Adipocyte (in vitro differentiated cells): ENCODE data around the gene MAP3K21.
A peak's percentile ranks its signal among the peaks of the same experiment; 100 is the strongest.

Experiments used
- DNase-seq: peaks from one replicate; pipeline ENCODE4 v3.0.0-alpha.2; 2015; ENCODE audit warnings: low read depth
- H3K27me3 ChIP-seq: replicated peaks from 2 replicates; pipeline ENCODE4 v1.7.0; 2013; ENCODE audit warnings: mild to moderate bottlenecking, low read length, moderate library complexity; ENCODE audit not compliant: control insufficient read depth, insufficient read depth
- H3K36me3 ChIP-seq: 2 replicates; pipeline ENCODE4 v1.7.0; 2013; ENCODE audit warnings: low read length, mild to moderate bottlenecking, moderate library complexity; ENCODE audit not compliant: control insufficient read depth, insufficient read depth, severe bottlenecking
- H3K4me1 ChIP-seq: 2 replicates; pipeline ENCODE4 v1.7.0; 2013; ENCODE audit warnings: mild to moderate bottlenecking, low read length, moderate library complexity; ENCODE audit not compliant: control insufficient read depth, insufficient read depth
- H3K4me3 ChIP-seq: 2 replicates; pipeline ENCODE4 v1.7.0; 2013; ENCODE audit warnings: mild to moderate bottlenecking, low read length, moderate library complexity
- H3K9ac ChIP-seq: 2 replicates; pipeline ENCODE4 v1.7.0; 2013; ENCODE audit warnings: mild to moderate bottlenecking, low read length, moderate library complexity
- H3K9me3 ChIP-seq: 2 replicates; pipeline ENCODE4 v1.7.0; 2013; ENCODE audit warnings: mild to moderate bottlenecking, low read length, moderate library complexity; ENCODE audit not compliant: control insufficient read depth

MAP3K21 gene

DNA sequence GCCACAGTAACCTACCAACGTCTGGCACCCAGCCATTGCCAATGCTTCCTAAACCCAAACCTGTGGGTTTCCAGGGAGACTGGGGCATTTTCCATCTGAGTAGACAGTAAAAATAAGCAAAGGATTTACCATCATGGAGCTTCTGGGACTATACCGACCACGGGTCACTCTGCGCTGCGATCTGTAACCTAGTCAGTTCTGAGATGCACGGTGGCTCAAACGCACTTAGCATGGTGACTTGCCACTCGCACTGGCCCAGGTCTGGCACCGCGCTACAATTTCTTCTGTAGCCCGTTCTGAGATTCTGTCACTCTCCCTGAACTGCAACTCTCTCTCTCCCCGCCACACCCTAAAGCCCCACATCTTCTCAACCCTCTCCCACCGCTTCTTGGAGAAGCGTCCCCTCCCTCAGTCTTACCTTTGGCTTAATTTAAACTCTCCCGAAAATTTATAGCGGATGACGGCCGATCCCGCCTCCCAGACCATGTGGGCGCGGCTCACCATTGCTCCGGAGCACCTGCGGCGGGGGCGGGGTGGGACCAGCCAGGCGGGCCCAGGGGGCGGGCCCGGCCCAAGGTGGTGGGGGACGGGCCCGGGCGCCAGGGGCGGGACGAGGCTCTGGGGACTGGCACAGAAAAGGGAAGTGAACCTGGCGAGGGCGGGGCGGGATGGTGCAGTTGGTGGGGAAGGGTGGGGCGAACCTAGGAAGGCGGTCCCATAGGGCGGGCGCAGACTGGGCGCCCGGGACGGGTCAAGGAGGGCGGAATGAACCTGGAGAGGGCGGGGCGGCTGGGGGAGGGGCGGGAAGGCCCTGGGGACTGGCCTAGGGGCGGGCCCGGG lies 493 bp upstream of the MAP3K21 start:
- peak; percentile 47 for DNase-seq
- Histone ChIP-seq H3K4me3 (no peak overlapping the region), H3K9me3 (no peaks in the 10 kb centered on the region), H3K27me3 (peaks cover 11% of the 10 kb centered on the region), H3K9ac (no peak overlapping the region), H3K36me3 (no peaks in the 10 kb centered on the region), H3K4me1 (no peaks in the 10 kb centered on the region)

DNA sequence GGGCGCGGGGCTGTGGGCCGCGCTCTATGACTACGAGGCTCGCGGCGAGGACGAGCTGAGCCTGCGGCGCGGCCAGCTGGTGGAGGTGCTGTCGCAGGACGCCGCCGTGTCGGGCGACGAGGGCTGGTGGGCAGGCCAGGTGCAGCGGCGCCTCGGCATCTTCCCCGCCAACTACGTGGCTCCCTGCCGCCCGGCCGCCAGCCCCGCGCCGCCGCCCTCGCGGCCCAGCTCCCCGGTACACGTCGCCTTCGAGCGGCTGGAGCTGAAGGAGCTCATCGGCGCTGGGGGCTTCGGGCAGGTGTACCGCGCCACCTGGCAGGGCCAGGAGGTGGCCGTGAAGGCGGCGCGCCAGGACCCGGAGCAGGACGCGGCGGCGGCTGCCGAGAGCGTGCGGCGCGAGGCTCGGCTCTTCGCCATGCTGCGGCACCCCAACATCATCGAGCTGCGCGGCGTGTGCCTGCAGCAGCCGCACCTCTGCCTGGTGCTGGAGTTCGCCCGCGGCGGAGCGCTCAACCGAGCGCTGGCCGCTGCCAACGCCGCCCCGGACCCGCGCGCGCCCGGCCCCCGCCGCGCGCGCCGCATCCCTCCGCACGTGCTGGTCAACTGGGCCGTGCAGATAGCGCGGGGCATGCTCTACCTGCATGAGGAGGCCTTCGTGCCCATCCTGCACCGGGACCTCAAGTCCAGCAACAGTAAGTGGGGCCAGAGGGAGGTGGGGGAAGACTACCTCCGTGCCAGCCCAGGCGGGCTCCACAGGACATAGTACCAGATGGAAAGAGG lies 808 bp downstream of the MAP3K21 start:
- peaks cover 11% of the 10 kb centered on the region for H3K27me3 ChIP-seq
- H3K36me3 ChIP-seq, result no peaks in the 10 kb centered on the region
- no peak overlapping the region for H3K9ac ChIP-seq
- no peaks in the 10 kb centered on the region for H3K9me3 ChIP-seq
- DNase-seq, result peak; percentile 39
- peak overlapping the region; percentile 77 for H3K4me3 ChIP-seq
- H3K4me1 ChIP-seq, result no peaks in the 10 kb centered on the region

GRCh38 chr1:233331676-233332519 lies 4.4 kb downstream of the MAP3K21 start:
- DNase-seq, result no peak
- Histone ChIP-seq H3K27me3 (peaks cover 7% of the 10 kb centered on the region), H3K9me3 (no peaks in the 10 kb centered on the region), H3K4me3 (no peak overlapping the region), H3K36me3 (no peaks in the 10 kb centered on the region), H3K9ac (no peak overlapping the region), H3K4me1 (no peaks in the 10 kb centered on the region)

DNA sequence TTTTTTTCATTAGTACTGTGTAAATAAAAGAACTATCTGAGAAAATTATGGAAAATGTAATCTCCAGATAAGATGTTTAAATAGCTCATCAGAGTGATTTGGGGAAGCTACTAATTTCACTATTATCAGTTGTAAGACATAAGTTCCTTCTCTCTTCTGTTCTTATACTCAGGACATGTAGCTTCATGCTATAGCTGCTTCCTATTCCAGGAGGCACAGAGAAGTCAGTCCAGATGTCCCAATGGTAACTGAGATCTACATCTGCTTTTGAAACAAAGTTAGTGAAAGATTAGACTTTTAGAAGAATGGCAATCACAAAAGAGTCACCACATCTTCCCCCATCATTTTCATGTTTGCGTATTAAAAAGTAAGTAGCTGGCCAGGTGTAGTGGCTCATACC lies 5.6 kb downstream of the MAP3K21 start:
- DNase-seq, result no peak
- H3K27me3 ChIP-seq, result peaks cover 8% of the 10 kb centered on the region
- H3K9ac ChIP-seq, result no peak overlapping the region
- H3K36me3 ChIP-seq, result no peaks in the 10 kb centered on the region
- no peaks in the 10 kb centered on the region for H3K9me3 ChIP-seq
- H3K4me3 ChIP-seq, result no peak overlapping the region
- no peaks in the 10 kb centered on the region for H3K4me1 ChIP-seq

DNA sequence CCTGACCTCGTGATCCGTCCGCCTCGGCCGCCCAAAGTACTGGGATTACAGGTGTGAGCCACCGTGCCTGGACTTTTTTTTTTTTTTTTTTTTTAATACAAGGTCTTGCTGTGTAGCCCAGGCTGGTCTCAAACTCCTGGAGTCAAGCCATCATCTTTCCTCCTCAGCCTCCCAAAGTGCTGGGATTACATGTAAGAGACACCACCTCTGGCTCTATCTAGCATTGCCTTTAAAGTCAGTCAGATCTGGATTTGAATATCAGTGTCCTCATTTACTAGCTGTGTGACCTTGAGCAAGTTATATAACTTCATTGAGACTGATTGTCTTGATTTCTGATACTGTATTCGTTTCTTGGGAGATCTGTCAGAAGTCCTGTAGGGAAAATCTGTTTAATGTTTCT lies 6.6 kb downstream of the MAP3K21 start:
- Histone ChIP-seq H3K9me3 (no peaks in the 10 kb centered on the region), H3K36me3 (no peaks in the 10 kb centered on the region), H3K4me3 (no peak overlapping the region), H3K9ac (no peak overlapping the region), H3K27me3 (peaks cover 6% of the 10 kb centered on the region), H3K4me1 (no peaks in the 10 kb centered on the region)
- DNase-seq, result no peak

DNA sequence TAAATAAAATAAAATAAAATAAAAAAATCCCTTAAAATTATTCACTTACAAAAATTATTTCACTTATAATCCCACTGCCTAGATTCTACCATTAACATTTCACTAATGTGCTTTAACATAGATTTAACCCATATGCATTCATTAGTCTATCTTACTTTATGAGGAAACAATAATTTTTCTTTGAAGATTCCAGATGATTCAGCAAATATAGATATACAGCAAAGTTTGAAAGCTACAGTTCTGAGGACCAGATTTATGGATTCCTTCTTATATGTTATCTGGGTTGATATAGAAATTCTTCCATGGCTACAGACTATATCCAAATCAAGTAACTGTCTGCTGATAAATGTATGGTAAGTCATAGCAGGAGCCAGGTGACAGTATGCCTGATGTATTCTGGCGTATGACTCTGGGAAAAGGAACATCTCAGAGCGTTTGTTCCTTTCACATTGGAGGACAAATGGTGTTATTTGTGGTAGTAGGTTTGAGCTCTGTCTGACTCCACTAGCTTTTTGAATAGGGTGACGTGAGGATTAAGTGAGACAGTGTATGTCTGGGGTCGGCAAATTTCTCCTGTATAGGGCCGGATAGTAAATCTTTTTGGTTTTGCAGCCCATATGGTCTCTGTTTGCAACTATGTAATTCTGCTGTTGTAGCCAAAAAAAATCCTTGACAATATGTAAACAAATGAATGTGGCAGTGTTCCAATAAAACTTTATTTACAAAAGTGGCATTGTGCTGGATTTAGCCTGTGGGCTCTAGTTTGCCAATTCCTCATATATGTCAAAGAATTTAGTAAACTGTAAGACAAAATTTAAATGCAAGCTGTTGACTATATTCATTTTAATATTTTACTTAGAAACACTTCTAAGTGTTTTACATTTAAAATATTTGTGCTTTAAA lies 9.3 kb downstream of the MAP3K21 start:
- Histone ChIP-seq H3K9me3 (no peaks in the 10 kb centered on the region), H3K36me3 (no peaks in the 10 kb centered on the region), H3K9ac (no peak overlapping the region), H3K27me3 (peaks cover 11% of the 10 kb centered on the region), H3K4me3 (no peak overlapping the region), H3K4me1 (no peaks in the 10 kb centered on the region)
- DNase-seq, result no peak

GRCh38 chr1:233337505-233337904 lies 10.0 kb downstream of the MAP3K21 start:
- Histone ChIP-seq H3K9me3 (no peaks in the 10 kb centered on the region), H3K4me3 (no peak overlapping the region), H3K27me3 (peaks cover 11% of the 10 kb centered on the region), H3K4me1 (no peaks in the 10 kb centered on the region), H3K9ac (no peak overlapping the region), H3K36me3 (no peaks in the 10 kb centered on the region)
- DNase-seq, result no peak

DNA sequence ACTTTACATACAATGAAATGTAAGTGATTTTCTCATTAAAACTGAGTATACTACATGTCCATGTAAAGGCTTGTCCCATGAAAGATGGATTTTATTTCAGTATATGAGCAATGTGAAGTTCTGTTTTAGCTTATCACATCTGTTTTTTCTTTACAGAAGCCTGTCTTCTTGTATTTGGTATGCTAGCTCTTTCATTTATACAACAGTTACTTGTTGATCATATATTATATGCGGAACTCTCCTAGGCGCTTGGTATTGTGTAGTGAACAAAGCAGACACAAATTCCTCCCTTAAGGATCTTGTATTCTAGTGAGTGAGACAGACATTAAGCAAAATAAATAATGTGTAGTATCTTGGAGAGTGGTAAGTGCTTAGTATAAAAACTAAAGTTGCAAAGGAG lies 10.6 kb downstream of the MAP3K21 start:
- Histone ChIP-seq H3K9ac (no peak overlapping the region), H3K4me3 (no peak overlapping the region), H3K36me3 (no peaks in the 10 kb centered on the region), H3K9me3 (no peaks in the 10 kb centered on the region), H3K27me3 (peaks cover 11% of the 10 kb centered on the region), H3K4me1 (no peaks in the 10 kb centered on the region)
- DNase-seq, result no peak

- H3K4me1 ChIP-seq, result no peaks in the 10 kb centered on the region
- no peak overlapping the region for H3K9ac ChIP-seq
- H3K4me3 ChIP-seq, result no peak overlapping the region
- H3K27me3 ChIP-seq, result peaks cover 11% of the 10 kb centered on the region
- H3K9me3 ChIP-seq, result no peaks in the 10 kb centered on the region
- H3K36me3 ChIP-seq, result no peaks in the 10 kb centered on the region
- DNase-seq, result no peak
Measured at GRCh38 chr1:233340031-233340555, 12.6 kb downstream of the MAP3K21 start.

- no peak for DNase-seq
- Histone ChIP-seq H3K4me1 (no peaks in the 10 kb centered on the region), H3K4me3 (no peak overlapping the region), H3K9me3 (no peaks in the 10 kb centered on the region), H3K36me3 (no peaks in the 10 kb centered on the region), H3K27me3 (peaks cover 11% of the 10 kb centered on the region), H3K9ac (no peak overlapping the region)
Measured at GRCh38 chr1:233340966-233341516, 13.5 kb downstream of the MAP3K21 start.
